GM23338 (cell line): ENCODE results near the gene HOXC4. TPM values are rescaled to one million over a fixed set of nuclear protein-coding genes. Genes with fewer than 3 reads are reported as not detected.
A peak's percentile ranks its signal among the peaks of the same experiment; 100 is the strongest.

Experiments used
- ATAC-seq: fragments of 200-7000 bp; cut with Tn5 transposase; 3 replicates; pipeline ENCODE4 v1.9.1; 2020
- DNase-seq: peaks from one replicate; pipeline ENCODE4 v3.0.0-alpha.2; 2015; ENCODE audit warnings: low spot score
- H2AFZ ChIP-seq: fragments of 200-600 bp; sonication (generic); 2 replicates; pipeline ENCODE4 v1.8.0; 2016; ENCODE audit warnings: antibody characterized with exemption, mild to moderate bottlenecking, moderate library complexity
- H3F3A ChIP-seq: fragments of 200-600 bp; sonication (generic); replicated peaks from 2 replicates; pipeline ENCODE4 v1.8.0; 2017; ENCODE audit warnings: antibody characterized with exemption, mixed run types, low read depth
- H3K27ac ChIP-seq: fragments of 200-600 bp; sonication (generic); 2 replicates; pipeline ENCODE4 v1.6.1; 2016; ENCODE audit warnings: low read depth
- H3K27me3 ChIP-seq: fragments of 200-600 bp; sonication (generic); 2 replicates; pipeline ENCODE4 v1.8.0; 2016; ENCODE audit warnings: mild to moderate bottlenecking, mixed run types, moderate library complexity; ENCODE audit not compliant: insufficient read depth
- H3K36me3 ChIP-seq: fragments of 200-600 bp; sonication (generic); 2 replicates; pipeline ENCODE4 v1.8.0; 2016; ENCODE audit warnings: mild to moderate bottlenecking; ENCODE audit not compliant: insufficient read depth
- H3K4me1 ChIP-seq: fragments of 200-600 bp; sonication (generic); 2 replicates; pipeline ENCODE4 v1.8.0; 2016; ENCODE audit warnings: mild to moderate bottlenecking, moderate library complexity; ENCODE audit not compliant: insufficient read depth
- H3K4me2 ChIP-seq: fragments of 200-600 bp; sonication (generic); 2 replicates; pipeline ENCODE4 v1.7.1; 2017; ENCODE audit warnings: mixed run types
- H3K4me3 ChIP-seq: fragments of 200-600 bp; sonication (generic); 2 replicates; pipeline ENCODE4 v1.6.1; 2016; ENCODE audit warnings: mixed run types
- H3K79me2 ChIP-seq: fragments of 200-600 bp; sonication (generic); replicated peaks from 2 replicates; pipeline ENCODE4 v1.8.0; 2017; ENCODE audit warnings: mild to moderate bottlenecking; ENCODE audit not compliant: insufficient read depth
- H3K9me2 ChIP-seq: fragments of 200-600 bp; sonication (generic); 2 replicates; pipeline ENCODE4 v1.8.0; 2017; ENCODE audit not compliant: insufficient read depth
- H4K20me1 ChIP-seq: fragments of 200-600 bp; sonication (generic); replicated peaks from 2 replicates; pipeline ENCODE4 v1.8.0; 2017; ENCODE audit warnings: mild to moderate bottlenecking; ENCODE audit not compliant: insufficient read depth
- H3K27ac Mint-ChIP-seq: 2 replicates; pipeline ENCODE4 v1.8.0; 2020; ENCODE audit warnings: inconsistent platforms, mild to moderate bottlenecking, moderate library complexity, mixed read lengths
- H3K27me3 Mint-ChIP-seq: 3 replicates; pipeline ENCODE4 v1.8.0; 2022; ENCODE audit warnings: low read depth, mild to moderate bottlenecking, moderate library complexity, mixed read lengths, inconsistent platforms; ENCODE audit not compliant: insufficient read depth, poor library complexity
- H3K36me3 Mint-ChIP-seq: 3 replicates; pipeline ENCODE4 v1.8.0; 2021; ENCODE audit warnings: low read depth, mild to moderate bottlenecking, inconsistent platforms, moderate library complexity, mixed read lengths
- H3K4me1 Mint-ChIP-seq: 3 replicates; pipeline ENCODE4 v1.8.0; 2020; ENCODE audit warnings: mild to moderate bottlenecking, inconsistent platforms, mixed read lengths
- H3K4me3 Mint-ChIP-seq: 3 replicates; pipeline ENCODE4 v1.8.0; 2021; ENCODE audit warnings: moderate library complexity, mild to moderate bottlenecking, inconsistent platforms, mixed read lengths
- H3K9me3 Mint-ChIP-seq: 3 replicates; pipeline ENCODE4 v1.8.0; 2020; ENCODE audit warnings: moderate library complexity, mild to moderate bottlenecking, inconsistent platforms, mixed read lengths
- CREB1 ChIP-seq: fragments of 250-450 bp; sonication (Bioruptor Pico); IDR thresholded peaks from 2 replicates; pipeline ENCODE4 v1.5.0; 2020; ENCODE audit warnings: low read depth, mild to moderate bottlenecking, moderate library complexity
- EZH2 ChIP-seq: fragments of 200-600 bp; sonication (generic); IDR thresholded peaks from one replicate; pipeline ENCODE4 v1.8.0; 2017; ENCODE audit warnings: antibody characterized with exemption, mild to moderate bottlenecking, low read depth; ENCODE audit not compliant: unreplicated experiment
- EZH2phosphoT487 ChIP-seq: fragments of 200-600 bp; sonication (generic); IDR thresholded peaks from one replicate; pipeline ENCODE4 v1.8.1; 2018; ENCODE audit warnings: antibody characterized with exemption; ENCODE audit not compliant: unreplicated experiment
- JUNB ChIP-seq: IDR thresholded peaks from one replicate; pipeline ENCODE4 v1.6.1; 2016; ENCODE audit warnings: antibody characterized with exemption; ENCODE audit not compliant: unreplicated experiment
- NANOG ChIP-seq: IDR thresholded peaks from 2 replicates; pipeline ENCODE4 v1.6.1; 2016; ENCODE audit warnings: antibody characterized with exemption, borderline replicate concordance
- POLR2AphosphoS5 ChIP-seq: IDR thresholded peaks from 2 replicates; pipeline ENCODE4 v1.6.1; 2016; ENCODE audit warnings: antibody characterized with exemption, low read depth
- STAT1 ChIP-seq: IDR thresholded peaks from one replicate; pipeline ENCODE4 v1.6.1; 2016; ENCODE audit warnings: antibody characterized with exemption; ENCODE audit not compliant: unreplicated experiment
- ZNF114 ChIP-seq: fragments of 250-450 bp; sonication (Bioruptor Pico); IDR thresholded peaks from 2 replicates; pipeline ENCODE4 v1.5.0; 2020; ENCODE audit warnings: mild to moderate bottlenecking, moderate library complexity
- ZNF331 ChIP-seq: fragments of 250-450 bp; sonication (Bioruptor Pico); IDR thresholded peaks from 2 replicates; pipeline ENCODE4 v1.5.0; 2020; ENCODE audit warnings: low read depth, mild to moderate bottlenecking, moderate library complexity
- polyA plus RNA-seq: library from polyadenylated mRNA; unstranded; fragments of >200 nt; fragmentation: Nextera tagmentation; extraction: Ambion mirVana; gene quantifications from 2 replicates; pipeline ENCODE4 v1.2.1, GENCODE V29; 2016
- total RNA-seq: library from RNA; depleted of rRNA; stranded (reverse); fragments of >200 nt; shearing (Covaris generic); gene quantifications from 2 replicates; pipeline ENCODE4 v1.2.3, GENCODE V29; 2014
- TF ChIP-seq, protein P1 (sequence below), 2 experiments: fragments of 200-600 bp in 1 of 2; sonication (generic) in 1 of 2; conservative IDR thresholded peaks; 2 replicates each; pipeline versions ENCODE4 v1.5.1 to v1.6.1; 2016 to 2017; ENCODE audit warnings: antibody characterized with exemption in 2 of 2, low read depth in 2 of 2, mild to moderate bottlenecking in 2 of 2, moderate library complexity in 1 of 2
- TF ChIP-seq, protein P2 (sequence below): IDR thresholded peaks from one replicate; pipeline ENCODE4 v1.6.1; 2018; ENCODE audit warnings: antibody characterized with exemption; ENCODE audit not compliant: unreplicated experiment
- TF ChIP-seq, protein P3 (sequence below): fragments of 250-450 bp; sonication (Bioruptor Pico); IDR thresholded peaks from 2 replicates; pipeline ENCODE4 v1.5.0; 2020; ENCODE audit warnings: mild to moderate bottlenecking, moderate library complexity
- TF ChIP-seq, protein P4 (sequence below): IDR thresholded peaks from 2 replicates; pipeline ENCODE4 v1.6.1; 2016; ENCODE audit warnings: antibody characterized with exemption

HOXC4 gene
- total and polyA plus RNA-seq, 2 experiments from 2014 or later, result not detected

DNA sequence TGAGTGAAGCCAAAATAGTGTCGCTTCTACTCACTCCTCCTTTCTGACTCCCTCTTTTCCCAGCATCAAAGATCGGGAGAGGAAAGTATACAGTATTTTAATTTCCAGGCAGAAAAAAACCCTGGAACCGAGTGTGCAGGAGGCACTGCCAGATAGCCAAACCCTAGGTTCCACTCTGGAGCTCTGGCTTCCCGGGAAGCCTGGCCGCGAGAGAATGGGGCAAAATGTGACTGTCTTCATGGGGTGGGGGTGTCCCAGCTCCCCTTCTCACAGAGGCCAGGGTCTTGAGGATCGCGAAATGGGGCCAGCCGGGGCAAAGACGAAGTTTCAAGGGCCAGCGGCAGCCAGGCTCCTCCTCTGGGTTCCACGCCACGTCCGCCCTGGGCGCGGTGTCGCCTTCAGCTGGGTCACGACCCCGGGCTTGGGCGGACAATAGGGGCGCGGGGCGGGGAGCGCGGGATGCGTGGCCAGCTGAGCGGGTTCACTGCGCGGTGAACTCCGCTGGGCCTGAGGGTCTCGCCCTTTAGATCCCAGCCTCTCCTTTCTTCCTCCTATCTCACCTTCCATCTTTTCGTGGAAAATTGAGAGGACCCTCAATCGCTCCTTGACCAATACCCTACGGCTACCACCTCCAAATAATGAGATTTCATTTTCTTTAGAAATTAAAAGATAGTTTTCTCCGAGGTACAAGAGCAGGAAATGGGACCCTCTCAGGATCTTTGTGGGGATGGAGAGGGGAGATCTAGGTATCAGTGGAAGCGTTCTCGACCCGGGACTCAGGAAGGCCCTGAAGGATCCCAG is 6.7 kb downstream of the HOXC4 start:
- no peak for DNase-seq
- no peak for ATAC-seq
- H3K9me2 ChIP-seq, result no peaks in the 10 kb centered on the region
- H3K27me3 ChIP-seq, result peaks cover 100% of the 10 kb centered on the region
- Mint-ChIP-seq H3K27me3 (peaks cover 92% of the 10 kb centered on the region), H3K4me1 (peaks cover 49% of the 10 kb centered on the region), H3K36me3 (no peaks in the 10 kb centered on the region), H3K9me3 (no peaks in the 10 kb centered on the region; the same call in 2 of the 3 replicates), H3K27ac (no peak overlapping the region), H3K4me3 (no peak overlapping the region)
- H3K4me3 ChIP-seq, result peak overlapping the region; percentile 30; the same call in 1 of the 2 replicates
- no peak overlapping the region for H2AFZ ChIP-seq
- peaks cover 71% of the 10 kb centered on the region for H3K4me1 ChIP-seq
- no peaks in the 10 kb centered on the region for H3K79me2 ChIP-seq
- TF ChIP-seq POLR2AphosphoS5 (no peak), NANOG (no peak), ZNF331 (CRISPR knock-in tag) (no peak), STAT1 (no peak), CREB1 (CRISPR knock-in tag) (no peak), EZH2 (peak; percentile 85), EZH2phosphoT487 (peak; percentile 58), JUNB (no peak), ZNF114 (no peak)
- TF ChIP-seq, protein P1, sequence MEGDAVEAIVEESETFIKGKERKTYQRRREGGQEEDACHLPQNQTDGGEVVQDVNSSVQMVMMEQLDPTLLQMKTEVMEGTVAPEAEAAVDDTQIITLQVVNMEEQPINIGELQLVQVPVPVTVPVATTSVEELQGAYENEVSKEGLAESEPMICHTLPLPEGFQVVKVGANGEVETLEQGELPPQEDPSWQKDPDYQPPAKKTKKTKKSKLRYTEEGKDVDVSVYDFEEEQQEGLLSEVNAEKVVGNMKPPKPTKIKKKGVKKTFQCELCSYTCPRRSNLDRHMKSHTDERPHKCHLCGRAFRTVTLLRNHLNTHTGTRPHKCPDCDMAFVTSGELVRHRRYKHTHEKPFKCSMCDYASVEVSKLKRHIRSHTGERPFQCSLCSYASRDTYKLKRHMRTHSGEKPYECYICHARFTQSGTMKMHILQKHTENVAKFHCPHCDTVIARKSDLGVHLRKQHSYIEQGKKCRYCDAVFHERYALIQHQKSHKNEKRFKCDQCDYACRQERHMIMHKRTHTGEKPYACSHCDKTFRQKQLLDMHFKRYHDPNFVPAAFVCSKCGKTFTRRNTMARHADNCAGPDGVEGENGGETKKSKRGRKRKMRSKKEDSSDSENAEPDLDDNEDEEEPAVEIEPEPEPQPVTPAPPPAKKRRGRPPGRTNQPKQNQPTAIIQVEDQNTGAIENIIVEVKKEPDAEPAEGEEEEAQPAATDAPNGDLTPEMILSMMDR (conservative IDR thresholded peaks at IDR 0.05; ENCODE audit: low read depth in 2 of 2), result no peak
- TF ChIP-seq, protein P2, sequence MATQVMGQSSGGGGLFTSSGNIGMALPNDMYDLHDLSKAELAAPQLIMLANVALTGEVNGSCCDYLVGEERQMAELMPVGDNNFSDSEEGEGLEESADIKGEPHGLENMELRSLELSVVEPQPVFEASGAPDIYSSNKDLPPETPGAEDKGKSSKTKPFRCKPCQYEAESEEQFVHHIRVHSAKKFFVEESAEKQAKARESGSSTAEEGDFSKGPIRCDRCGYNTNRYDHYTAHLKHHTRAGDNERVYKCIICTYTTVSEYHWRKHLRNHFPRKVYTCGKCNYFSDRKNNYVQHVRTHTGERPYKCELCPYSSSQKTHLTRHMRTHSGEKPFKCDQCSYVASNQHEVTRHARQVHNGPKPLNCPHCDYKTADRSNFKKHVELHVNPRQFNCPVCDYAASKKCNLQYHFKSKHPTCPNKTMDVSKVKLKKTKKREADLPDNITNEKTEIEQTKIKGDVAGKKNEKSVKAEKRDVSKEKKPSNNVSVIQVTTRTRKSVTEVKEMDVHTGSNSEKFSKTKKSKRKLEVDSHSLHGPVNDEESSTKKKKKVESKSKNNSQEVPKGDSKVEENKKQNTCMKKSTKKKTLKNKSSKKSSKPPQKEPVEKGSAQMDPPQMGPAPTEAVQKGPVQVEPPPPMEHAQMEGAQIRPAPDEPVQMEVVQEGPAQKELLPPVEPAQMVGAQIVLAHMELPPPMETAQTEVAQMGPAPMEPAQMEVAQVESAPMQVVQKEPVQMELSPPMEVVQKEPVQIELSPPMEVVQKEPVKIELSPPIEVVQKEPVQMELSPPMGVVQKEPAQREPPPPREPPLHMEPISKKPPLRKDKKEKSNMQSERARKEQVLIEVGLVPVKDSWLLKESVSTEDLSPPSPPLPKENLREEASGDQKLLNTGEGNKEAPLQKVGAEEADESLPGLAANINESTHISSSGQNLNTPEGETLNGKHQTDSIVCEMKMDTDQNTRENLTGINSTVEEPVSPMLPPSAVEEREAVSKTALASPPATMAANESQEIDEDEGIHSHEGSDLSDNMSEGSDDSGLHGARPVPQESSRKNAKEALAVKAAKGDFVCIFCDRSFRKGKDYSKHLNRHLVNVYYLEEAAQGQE, result no peak
- TF ChIP-seq, protein P3, sequence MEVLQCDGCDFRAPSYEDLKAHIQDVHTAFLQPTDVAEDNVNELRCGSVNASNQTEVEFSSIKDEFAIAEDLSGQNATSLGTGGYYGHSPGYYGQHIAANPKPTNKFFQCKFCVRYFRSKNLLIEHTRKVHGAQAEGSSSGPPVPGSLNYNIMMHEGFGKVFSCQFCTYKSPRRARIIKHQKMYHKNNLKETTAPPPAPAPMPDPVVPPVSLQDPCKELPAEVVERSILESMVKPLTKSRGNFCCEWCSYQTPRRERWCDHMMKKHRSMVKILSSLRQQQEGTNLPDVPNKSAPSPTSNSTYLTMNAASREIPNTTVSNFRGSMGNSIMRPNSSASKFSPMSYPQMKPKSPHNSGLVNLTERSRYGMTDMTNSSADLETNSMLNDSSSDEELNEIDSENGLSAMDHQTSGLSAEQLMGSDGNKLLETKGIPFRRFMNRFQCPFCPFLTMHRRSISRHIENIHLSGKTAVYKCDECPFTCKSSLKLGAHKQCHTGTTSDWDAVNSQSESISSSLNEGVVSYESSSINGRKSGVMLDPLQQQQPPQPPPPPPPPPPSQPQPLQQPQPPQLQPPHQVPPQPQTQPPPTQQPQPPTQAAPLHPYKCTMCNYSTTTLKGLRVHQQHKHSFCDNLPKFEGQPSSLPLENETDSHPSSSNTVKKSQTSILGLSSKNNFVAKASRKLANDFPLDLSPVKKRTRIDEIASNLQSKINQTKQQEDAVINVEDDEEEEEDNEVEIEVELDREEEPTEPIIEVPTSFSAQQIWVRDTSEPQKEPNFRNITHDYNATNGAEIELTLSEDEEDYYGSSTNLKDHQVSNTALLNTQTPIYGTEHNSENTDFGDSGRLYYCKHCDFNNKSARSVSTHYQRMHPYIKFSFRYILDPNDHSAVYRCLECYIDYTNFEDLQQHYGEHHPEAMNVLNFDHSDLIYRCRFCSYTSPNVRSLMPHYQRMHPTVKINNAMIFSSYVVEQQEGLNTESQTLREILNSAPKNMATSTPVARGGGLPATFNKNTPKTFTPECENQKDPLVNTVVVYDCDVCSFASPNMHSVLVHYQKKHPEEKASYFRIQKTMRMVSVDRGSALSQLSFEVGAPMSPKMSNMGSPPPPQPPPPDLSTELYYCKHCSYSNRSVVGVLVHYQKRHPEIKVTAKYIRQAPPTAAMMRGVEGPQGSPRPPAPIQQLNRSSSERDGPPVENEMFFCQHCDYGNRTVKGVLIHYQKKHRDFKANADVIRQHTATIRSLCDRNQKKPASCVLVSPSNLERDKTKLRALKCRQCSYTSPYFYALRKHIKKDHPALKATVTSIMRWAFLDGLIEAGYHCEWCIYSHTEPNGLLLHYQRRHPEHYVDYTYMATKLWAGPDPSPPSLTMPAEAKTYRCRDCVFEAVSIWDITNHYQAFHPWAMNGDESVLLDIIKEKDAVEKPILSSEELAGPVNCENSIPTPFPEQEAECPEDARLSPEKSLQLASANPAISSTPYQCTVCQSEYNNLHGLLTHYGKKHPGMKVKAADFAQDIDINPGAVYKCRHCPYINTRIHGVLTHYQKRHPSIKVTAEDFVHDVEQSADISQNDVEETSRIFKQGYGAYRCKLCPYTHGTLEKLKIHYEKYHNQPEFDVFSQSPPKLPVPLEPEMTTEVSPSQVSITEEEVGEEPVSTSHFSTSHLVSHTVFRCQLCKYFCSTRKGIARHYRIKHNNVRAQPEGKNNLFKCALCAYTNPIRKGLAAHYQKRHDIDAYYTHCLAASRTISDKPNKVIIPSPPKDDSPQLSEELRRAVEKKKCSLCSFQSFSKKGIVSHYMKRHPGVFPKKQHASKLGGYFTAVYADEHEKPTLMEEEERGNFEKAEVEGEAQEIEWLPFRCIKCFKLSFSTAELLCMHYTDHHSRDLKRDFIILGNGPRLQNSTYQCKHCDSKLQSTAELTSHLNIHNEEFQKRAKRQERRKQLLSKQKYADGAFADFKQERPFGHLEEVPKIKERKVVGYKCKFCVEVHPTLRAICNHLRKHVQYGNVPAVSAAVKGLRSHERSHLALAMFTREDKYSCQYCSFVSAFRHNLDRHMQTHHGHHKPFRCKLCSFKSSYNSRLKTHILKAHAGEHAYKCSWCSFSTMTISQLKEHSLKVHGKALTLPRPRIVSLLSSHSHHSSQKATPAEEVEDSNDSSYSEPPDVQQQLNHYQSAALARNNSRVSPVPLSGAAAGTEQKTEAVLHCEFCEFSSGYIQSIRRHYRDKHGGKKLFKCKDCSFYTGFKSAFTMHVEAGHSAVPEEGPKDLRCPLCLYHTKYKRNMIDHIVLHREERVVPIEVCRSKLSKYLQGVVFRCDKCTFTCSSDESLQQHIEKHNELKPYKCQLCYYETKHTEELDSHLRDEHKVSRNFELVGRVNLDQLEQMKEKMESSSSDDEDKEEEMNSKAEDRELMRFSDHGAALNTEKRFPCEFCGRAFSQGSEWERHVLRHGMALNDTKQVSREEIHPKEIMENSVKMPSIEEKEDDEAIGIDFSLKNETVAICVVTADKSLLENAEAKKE (CRISPR knock-in tag), result no peak
- TF ChIP-seq, protein P4, sequence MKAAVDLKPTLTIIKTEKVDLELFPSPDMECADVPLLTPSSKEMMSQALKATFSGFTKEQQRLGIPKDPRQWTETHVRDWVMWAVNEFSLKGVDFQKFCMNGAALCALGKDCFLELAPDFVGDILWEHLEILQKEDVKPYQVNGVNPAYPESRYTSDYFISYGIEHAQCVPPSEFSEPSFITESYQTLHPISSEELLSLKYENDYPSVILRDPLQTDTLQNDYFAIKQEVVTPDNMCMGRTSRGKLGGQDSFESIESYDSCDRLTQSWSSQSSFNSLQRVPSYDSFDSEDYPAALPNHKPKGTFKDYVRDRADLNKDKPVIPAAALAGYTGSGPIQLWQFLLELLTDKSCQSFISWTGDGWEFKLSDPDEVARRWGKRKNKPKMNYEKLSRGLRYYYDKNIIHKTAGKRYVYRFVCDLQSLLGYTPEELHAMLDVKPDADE, result no peak
- H3K36me3 ChIP-seq, result no peaks in the 10 kb centered on the region
- H4K20me1 ChIP-seq, result peaks cover 18% of the 10 kb centered on the region; the same call in 1 of the 2 replicates
- no peak overlapping the region for H3K27ac ChIP-seq
- H3K4me2 ChIP-seq, result peak overlapping the region; percentile 58
- H3F3A ChIP-seq, result peaks cover 30% of the 10 kb centered on the region
